AG04450 (cell line): ENCODE data around the gene ALDH1A3. TPM values are rescaled to one million over a fixed set of nuclear protein-coding genes. Genes with fewer than 3 reads are reported as not detected.

ENCODE experiments used
- CTCF ChIA-PET: fragments of 300-600, 350-600 bp; formaldehyde crosslinking; extraction: SDS; loops from one replicate; lab custom pipeline; 2022; ENCODE audit warnings: antibody characterized with exemption, inconsistent platforms; lab: Charles Lee
- POLR2A ChIA-PET: fragments of 350-600 bp; formaldehyde crosslinking; extraction: SDS; loops from one replicate; lab custom pipeline; 2021; ENCODE audit warnings: antibody characterized with exemption, inconsistent platforms; lab: Yijun Ruan, JAX
- DNase-seq: peaks from one replicate; pipeline ENCODE4 v3.0.0-alpha.2; 2011; ENCODE audit warnings: low read depth, low spot score
- H3K27ac ChIP-seq: one replicate; pipeline ENCODE4 v1.5.1; 2012; ENCODE audit warnings: low read depth, low read length, control low read depth
- H3K27me3 ChIP-seq: one replicate; pipeline ENCODE4 v1.6.0; 2012; ENCODE audit warnings: low read length; ENCODE audit not compliant: control insufficient read depth, insufficient read depth
- H3K4me3 ChIP-seq: 2 replicates; pipeline ENCODE4 v1.5.1; 2011; ENCODE audit warnings: mild to moderate bottlenecking, low read depth, low read length, control low read depth
- H3K9me3 ChIP-seq: 2 replicates; pipeline ENCODE4 v1.5.1; 2012; ENCODE audit warnings: low read length; ENCODE audit not compliant: control insufficient read depth, insufficient read depth
- polyA plus RNA-seq: library from polyadenylated mRNA; depleted of rRNA; stranded (reverse); fragments of >200 nt; gene quantifications from 2 replicates; pipeline ENCODE4 v1.2.3, GENCODE V29; 2011
- TF ChIP-seq, protein P1 (sequence below): IDR thresholded peaks from 2 replicates; pipeline ENCODE4 v1.5.1; 2011; ENCODE audit warnings: low read depth, low read length, control low read depth, inconsistent platforms

The ALDH1A3 gene
- polyA plus RNA-seq, 1 experiment, result 20.6 TPM

DNA sequence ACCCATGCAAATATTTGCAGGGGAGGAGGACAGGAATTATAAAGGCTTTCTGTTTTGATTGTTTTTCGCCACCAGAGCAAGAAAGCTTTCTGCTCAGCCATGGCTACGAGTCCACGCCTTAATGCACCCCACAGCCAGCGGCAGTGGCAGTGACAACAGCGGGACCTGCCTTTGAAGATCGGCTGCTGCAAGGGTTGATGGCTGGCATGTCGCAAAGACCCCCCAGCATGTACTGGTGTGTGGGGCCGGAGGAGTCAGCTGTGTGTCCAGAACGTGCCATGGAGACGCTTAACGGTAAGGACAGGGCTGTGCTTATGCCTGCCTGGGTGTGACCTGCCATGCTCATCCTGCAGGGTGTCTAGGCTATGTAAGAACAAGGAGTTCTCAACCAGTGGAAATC lies 44.8 kb downstream of the ALDH1A3 start:
- Histone ChIP-seq H3K9me3 (no peaks in the 10 kb centered on the region; the same call in 1 of the 2 replicates), H3K27ac (no peak overlapping the region), H3K27me3 (no peaks in the 10 kb centered on the region), H3K4me3 (no peak overlapping the region)
- TF ChIP-seq, protein P1, sequence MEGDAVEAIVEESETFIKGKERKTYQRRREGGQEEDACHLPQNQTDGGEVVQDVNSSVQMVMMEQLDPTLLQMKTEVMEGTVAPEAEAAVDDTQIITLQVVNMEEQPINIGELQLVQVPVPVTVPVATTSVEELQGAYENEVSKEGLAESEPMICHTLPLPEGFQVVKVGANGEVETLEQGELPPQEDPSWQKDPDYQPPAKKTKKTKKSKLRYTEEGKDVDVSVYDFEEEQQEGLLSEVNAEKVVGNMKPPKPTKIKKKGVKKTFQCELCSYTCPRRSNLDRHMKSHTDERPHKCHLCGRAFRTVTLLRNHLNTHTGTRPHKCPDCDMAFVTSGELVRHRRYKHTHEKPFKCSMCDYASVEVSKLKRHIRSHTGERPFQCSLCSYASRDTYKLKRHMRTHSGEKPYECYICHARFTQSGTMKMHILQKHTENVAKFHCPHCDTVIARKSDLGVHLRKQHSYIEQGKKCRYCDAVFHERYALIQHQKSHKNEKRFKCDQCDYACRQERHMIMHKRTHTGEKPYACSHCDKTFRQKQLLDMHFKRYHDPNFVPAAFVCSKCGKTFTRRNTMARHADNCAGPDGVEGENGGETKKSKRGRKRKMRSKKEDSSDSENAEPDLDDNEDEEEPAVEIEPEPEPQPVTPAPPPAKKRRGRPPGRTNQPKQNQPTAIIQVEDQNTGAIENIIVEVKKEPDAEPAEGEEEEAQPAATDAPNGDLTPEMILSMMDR, result no peak
- ChIA-PET POLR2A (no interaction called here), CTCF (interaction anchor here (1.6 kb wide), 1 partner anchor 82 kb away, joined by 8 read pairs; no protein-coding TSS in a partner anchor)
- DNase-seq, result no peak

DNA sequence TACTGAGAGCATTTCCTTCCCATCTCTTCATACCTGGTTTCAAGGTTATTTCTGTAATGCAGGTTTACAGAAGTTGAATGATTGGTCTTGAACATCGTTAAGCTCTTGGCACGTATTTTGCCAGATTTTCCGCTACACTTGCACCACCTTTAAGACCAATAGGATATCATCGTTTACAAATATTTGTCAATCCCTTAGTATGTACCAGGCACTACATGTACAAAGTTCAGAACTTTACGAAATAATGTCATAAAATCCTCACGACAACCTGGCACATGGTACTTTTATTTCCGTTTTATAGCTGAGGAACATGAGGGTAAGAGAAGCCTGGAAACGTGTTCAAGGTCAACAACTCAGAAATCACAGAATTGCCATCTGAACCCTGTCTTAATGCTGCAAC lies 45.8 kb downstream of the ALDH1A3 start:
- no peaks in the 10 kb centered on the region for H3K9me3 ChIP-seq
- CTCF ChIA-PET, result no interaction called here
- POLR2A ChIA-PET, result no interaction called here
- TF ChIP-seq, protein P1, result no peak
- no peak overlapping the region for H3K27ac ChIP-seq
- H3K27me3 ChIP-seq, result no peaks in the 10 kb centered on the region
- no peak overlapping the region for H3K4me3 ChIP-seq
- DNase-seq, result no peak

DNA sequence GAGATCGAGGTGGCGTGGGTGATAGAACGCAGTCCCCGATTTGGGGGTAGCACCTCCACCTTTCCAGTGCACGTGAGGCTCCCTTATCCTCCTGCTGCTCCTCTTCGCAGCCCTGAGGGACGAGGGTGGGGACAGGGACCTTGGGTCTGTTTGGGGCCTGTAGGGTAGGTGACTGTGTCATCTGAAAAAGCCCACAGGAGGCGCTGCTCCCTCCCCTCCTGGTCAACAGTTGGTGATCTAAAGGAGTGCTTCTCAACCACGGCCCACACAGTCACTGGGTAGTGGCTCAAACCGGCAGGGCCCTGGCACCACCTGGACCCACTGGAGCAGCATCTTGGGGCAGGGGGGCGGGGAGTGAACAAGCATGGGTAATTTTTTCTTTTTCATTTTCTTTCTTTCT lies 46.6 kb downstream of the ALDH1A3 start:
- H3K9me3 ChIP-seq, result no peaks in the 10 kb centered on the region
- H3K4me3 ChIP-seq, result no peak overlapping the region
- TF ChIP-seq, protein P1, result no peak
- H3K27ac ChIP-seq, result no peak overlapping the region
- no peaks in the 10 kb centered on the region for H3K27me3 ChIP-seq
- CTCF ChIA-PET, result interaction anchor here (5.2 kb wide), 1 partner anchor 8 kb away, joined by 28 read pairs; the partner anchor contains the start of gene LRRK1
- DNase-seq, result no peak
- POLR2A ChIA-PET, result no interaction called here

DNA sequence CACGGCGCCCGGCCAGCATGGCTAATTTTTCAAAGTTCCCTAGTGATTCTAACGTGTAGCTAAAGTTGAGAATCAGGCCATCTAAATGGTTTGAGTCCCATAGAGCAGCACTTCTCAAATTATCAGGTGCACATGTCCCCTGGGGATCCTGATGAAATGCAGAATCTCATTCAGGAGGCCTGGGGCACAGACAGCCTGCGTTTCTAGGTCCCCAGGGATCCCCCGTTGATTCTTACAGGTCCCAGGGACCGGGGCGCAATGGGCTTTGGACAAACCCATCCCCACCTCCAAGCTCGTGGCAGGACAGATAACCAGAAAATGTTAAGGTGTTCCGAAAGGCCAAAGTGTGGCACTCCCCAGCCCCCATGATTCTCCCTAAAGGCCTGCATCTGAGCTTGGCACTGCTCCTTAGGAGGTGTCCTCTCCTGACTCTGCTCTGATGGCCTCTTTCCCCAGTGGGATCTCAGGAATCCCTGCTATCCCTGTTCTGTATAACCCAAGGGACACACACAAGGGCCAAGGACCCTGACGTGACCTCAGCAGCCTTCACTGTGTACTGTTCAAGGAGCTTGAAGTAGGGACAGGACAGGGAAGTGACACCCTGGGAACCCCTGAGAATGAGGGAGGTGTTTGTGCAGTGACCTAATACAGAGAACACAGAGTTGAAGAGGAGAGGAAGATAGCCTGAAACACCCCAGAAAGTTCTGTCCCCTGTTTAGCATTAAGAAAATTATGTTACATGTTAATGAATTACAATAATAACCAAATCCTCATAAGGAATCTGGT lies 47.5 kb downstream of the ALDH1A3 start:
- TF ChIP-seq, protein P1, result no peak
- POLR2A ChIA-PET, result no interaction called here
- no peak for DNase-seq
- no peaks in the 10 kb centered on the region for H3K27me3 ChIP-seq
- no peaks in the 10 kb centered on the region for H3K9me3 ChIP-seq
- no peak overlapping the region for H3K4me3 ChIP-seq
- H3K27ac ChIP-seq, result no peak overlapping the region
- CTCF ChIA-PET, result interaction anchor here (1.5 to 5.2 kb wide), 2 partner anchors 9 to 89 kb away, joined by 4 to 28 read pairs; partner anchors contain the start of gene LRRK1

DNA sequence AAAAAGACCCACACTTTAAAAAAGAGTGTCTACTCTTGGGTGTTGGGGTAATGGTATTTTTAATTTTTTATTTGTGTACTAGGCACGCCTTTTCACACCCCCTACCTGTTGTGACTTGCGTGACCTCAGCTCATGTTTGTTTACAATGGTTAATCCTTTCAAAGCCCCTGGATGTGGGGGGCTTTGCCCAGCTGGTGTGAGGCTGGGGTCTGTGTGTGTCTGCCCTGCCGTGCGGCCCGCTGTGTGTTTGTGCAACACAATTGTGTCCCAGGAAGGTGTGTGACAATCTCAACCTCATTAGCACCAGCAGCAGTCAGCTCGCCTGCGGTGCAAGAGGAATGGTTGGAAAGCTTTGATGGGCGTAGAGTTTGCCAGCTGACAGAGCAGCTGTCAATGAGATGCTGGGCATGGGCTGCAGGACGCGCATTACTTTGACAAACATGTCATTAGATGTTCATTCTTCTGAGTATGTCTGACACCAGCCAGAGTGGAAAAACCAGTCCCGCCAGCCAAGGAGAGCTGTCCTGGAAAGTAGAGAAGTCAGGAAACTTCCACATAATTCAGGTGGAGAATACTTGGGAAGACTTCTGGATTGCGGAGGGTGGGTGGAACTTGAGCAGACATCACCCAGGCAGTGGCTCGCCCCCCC lies 49.1 kb downstream of the ALDH1A3 start:
- no peak overlapping the region for H3K27ac ChIP-seq
- ChIA-PET POLR2A (no interaction called here), CTCF (interaction anchor here (0.7 to 5.2 kb wide), 3 partner anchors 11 to 200 kb away, joined by 3 to 28 read pairs (median 4); partner anchors contain the start of gene LRRK1)
- H3K9me3 ChIP-seq, result no peaks in the 10 kb centered on the region
- DNase-seq, result no peak
- H3K4me3 ChIP-seq, result no peak overlapping the region
- TF ChIP-seq, protein P1, result no peak
- no peaks in the 10 kb centered on the region for H3K27me3 ChIP-seq
